Measurements from ENCODE around the gene MAPRE3. TPM values are rescaled to one million over a fixed set of nuclear protein-coding genes. Genes with fewer than 3 reads are reported as not detected.

Gene MAPRE3
- total RNA-seq, 1 experiment from 2014 or later: 10.3 TPM

GRCh38 chr2:26970928-26971627 is 641 bp downstream of the MAPRE3 start:
- POLR2A ChIA-PET: interaction anchor here (0.7 to 1.2 kb wide), 3 partner anchors 9 to 121 kb away, joined by 3 read pairs; no protein-coding TSS in a partner anchor
- ATAC-seq (peak; percentile 27), DNase-seq (ENCODE audit: low spot score) (peak; percentile 44)
- Mint-ChIP-seq H3K27me3 (ENCODE audit: low read depth) (peaks cover 49% of the 10 kb centered on the region), H3K9me3 (no peaks in the 10 kb centered on the region), H3K36me3 (no peaks in the 10 kb centered on the region), H3K4me1 (peaks cover 35% of the 10 kb centered on the region), H3K27ac (no peak overlapping the region), H3K4me3 (peak overlapping the region; percentile 93)
- TF ChIP-seq STAT6 (CRISPR knock-in tag; conservative IDR thresholded peaks at IDR 0.05; ENCODE audit: low read depth): no peak
- TF ChIP-seq, protein P1, sequence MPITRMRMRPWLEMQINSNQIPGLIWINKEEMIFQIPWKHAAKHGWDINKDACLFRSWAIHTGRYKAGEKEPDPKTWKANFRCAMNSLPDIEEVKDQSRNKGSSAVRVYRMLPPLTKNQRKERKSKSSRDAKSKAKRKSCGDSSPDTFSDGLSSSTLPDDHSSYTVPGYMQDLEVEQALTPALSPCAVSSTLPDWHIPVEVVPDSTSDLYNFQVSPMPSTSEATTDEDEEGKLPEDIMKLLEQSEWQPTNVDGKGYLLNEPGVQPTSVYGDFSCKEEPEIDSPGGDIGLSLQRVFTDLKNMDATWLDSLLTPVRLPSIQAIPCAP (CRISPR knock-in tag; IDR thresholded peaks at IDR 0.05): no peak
- TF ChIP-seq, protein P2, sequence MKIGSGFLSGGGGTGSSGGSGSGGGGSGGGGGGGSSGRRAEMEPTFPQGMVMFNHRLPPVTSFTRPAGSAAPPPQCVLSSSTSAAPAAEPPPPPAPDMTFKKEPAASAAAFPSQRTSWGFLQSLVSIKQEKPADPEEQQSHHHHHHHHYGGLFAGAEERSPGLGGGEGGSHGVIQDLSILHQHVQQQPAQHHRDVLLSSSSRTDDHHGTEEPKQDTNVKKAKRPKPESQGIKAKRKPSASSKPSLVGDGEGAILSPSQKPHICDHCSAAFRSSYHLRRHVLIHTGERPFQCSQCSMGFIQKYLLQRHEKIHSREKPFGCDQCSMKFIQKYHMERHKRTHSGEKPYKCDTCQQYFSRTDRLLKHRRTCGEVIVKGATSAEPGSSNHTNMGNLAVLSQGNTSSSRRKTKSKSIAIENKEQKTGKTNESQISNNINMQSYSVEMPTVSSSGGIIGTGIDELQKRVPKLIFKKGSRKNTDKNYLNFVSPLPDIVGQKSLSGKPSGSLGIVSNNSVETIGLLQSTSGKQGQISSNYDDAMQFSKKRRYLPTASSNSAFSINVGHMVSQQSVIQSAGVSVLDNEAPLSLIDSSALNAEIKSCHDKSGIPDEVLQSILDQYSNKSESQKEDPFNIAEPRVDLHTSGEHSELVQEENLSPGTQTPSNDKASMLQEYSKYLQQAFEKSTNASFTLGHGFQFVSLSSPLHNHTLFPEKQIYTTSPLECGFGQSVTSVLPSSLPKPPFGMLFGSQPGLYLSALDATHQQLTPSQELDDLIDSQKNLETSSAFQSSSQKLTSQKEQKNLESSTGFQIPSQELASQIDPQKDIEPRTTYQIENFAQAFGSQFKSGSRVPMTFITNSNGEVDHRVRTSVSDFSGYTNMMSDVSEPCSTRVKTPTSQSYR (CRISPR knock-in tag; IDR thresholded peaks at IDR 0.05): peak; percentile 28; the same call in 1 of the 2 replicates
- TF ChIP-seq NFE2L1 (CRISPR knock-in tag; IDR thresholded peaks at IDR 0.05): no peak
- CTCF ChIA-PET: interaction anchor here (0.7 to 3.1 kb wide), 12 partner anchors 9 to 468 kb away, joined by 3 to 36 read pairs (median 5); partner anchors contain the start of gene KHK

DNA sequence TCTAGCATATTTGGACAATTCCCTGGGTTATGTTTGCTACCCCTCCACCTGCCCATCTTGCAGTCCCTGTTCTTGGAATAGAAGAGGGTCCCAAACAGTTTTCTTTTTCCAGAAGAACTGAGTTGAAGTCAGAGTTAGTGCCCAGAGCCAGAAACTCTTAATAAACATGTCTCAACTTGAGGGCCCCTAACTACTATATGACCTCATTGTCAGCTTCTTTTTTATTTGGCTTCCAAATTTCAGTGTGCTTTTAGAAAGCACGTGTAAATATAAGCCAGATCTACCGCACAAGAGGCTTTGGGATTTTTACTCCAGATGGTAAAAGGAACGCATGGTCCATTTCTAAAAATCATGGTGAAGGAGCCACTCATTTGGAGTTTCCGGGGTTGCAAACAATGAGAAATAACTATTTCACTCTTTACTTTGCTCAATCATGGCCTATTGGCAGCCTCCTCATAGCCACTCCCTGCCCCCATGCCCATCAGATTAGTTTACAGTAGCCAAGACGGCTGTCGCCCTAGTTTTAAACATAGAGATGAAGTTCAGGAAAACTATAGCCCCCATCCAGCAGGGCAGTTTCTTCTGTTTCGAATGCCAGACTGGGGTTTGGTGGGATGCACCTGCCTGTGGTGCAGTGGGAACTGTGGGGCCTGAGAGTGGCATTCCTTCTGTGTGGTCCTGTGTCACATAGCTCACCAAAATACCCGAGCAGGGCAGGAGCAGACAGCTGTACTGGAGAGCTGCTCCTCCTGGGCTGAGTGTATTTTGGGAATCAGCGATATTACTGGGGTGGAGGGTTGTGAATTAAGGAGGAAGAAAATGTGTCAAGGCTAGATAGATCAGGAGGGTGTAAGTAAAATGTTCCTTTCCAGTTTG is 1.7 kb downstream of the MAPRE3 start:
- TF ChIP-seq ZSCAN18 (CRISPR knock-in tag; IDR thresholded peaks at IDR 0.05): no peak
- no peak for TF ChIP-seq PREB (CRISPR knock-in tag; IDR thresholded peaks at IDR 0.05; ENCODE audit: borderline replicate concordance)
- TF ChIP-seq E2F1 (CRISPR knock-in tag; IDR thresholded peaks at IDR 0.05): no peak
- no peak for TF ChIP-seq CTCF (IDR thresholded peaks at IDR 0.05)
- Mint-ChIP-seq H3K4me1 (peaks cover 35% of the 10 kb centered on the region), H3K36me3 (no peaks in the 10 kb centered on the region), H3K27ac (no peak overlapping the region), H3K9me3 (no peaks in the 10 kb centered on the region), H3K4me3 (peak overlapping the region; percentile 93), H3K27me3 (ENCODE audit: low read depth) (peaks cover 40% of the 10 kb centered on the region)
- no peak for DNase-seq (ENCODE audit: low spot score)
- ChIA-PET CTCF (interaction anchor here (0.7 to 3.1 kb wide), 12 partner anchors 10 to 469 kb away, joined by 3 to 36 read pairs (median 6); partner anchors contain the start of gene KHK), POLR2A (interaction anchor here (0.7 to 1.2 kb wide), 3 partner anchors 10 to 122 kb away, joined by 3 read pairs; no protein-coding TSS in a partner anchor)
- no peak for ATAC-seq

All from WTC11 (cell line).